Measurements from ENCODE around the gene OR4D10.
A peak's percentile ranks its signal among the peaks of the same experiment; 100 is the strongest.
"Not testable (repeated sequence)": the region's sequence is repeated elsewhere in the genome, so short reads cannot be mapped to it uniquely, and the experiment has no call there.

OR4D10 gene

DNA sequence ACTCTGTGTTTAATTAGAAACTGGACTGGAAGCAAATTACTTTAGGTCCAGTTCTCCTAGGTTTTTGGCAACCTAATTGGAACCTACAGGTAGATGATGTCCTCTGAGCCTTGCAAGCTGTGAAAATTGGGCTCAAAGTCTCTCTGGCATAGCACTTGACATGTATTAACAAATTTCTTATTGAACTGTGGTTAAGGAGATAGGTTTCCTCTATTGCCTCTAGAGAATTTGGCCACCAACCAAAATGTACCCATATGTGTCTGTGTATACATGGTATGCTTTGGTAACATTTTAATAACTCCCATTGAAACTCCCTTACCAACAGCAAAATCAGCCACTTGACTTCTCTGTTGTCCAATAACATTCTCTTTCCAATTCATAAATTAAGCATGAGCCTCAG, at the start of gene OR4D10:
TSS of gene OR4D10 (plus strand) at position 301 of the 400 bp plus-strand sequence. CDS start 4,115 bp downstream, outside the sequence.
- no peak for DNase-seq (ENCODE audit: low spot score)

DNA sequence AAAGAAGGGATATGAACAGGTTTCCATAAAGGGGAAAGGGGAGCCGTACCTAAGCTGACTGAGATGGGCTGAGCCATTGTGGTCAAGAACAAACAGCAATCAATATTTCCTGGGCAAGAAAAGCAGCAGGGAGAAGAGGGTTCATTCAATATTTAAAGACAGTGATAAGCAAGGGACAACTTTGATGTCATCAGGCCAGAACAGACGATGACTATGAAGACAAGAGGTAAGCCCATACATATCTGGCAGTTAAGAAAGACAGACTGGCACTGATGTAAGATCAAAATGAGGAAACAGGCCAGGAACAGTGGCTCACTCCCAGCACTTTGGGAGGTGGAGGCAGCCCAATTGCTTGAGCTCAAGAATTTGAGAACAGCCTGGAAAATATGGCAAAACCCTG, 49.3 kb upstream of the OR4D10 start:
- no peak for DNase-seq (ENCODE audit: low spot score)

DNA sequence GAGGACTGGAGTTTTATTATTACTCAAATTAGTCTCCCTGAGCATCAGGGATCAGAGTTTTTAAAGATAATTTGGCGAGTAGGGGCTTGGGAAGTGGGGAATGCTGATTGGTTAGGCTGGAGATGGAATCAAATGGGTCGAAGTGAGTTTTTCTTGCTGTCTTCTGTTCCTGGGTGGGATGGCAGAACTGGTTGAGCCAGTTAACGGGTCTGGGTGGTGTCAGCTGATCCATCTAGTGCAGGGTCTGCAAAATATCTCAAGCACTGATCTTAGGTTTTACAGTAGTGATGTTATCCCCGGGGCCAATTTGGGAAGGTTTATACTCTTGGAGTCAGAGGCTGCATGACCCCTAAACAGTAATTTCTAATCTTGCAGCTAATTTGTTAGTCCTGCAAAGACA, 48.0 kb upstream of the OR4D10 start:
- no peak for DNase-seq (ENCODE audit: low spot score)

DNA sequence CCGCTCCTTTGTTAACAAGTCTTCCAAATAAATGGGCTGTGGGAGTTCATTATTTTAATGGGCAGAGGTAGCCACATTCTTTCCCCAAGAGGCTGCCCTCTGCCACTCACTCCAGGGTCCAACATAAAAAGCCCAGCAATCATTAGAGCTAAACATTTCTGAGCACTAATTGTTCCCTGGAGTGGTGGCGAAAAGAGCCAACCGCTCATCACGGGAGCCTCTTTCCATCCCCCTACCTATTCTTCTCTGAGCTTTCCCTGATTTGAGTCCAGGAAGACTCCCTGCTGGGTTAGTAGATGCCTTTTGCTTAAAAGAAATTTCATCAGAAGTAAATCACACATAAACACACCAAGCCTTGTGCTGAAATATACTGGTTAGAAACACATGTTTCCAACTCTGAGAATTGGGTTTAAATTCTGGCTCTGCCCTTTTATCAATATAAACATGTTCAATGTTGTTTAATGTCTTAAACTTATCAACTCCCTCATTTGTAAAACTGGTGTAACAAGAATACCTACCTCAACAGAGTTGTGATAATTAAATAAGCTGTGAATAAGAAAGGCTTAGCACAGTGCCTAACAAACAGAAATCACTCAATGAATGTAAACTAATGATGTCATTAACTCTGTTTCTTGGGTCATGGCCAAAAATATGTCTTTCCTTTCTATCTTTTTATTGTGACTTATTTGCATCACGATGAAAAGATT, 46.6 kb upstream of the OR4D10 start, which contains the start of gene OR5A2:
TSS of gene OR5A2 (minus strand) at position 53 of the 707 bp plus-strand sequence. CDS start 3,460 bp downstream, outside the sequence.
- no peak for DNase-seq (ENCODE audit: low spot score)

DNA sequence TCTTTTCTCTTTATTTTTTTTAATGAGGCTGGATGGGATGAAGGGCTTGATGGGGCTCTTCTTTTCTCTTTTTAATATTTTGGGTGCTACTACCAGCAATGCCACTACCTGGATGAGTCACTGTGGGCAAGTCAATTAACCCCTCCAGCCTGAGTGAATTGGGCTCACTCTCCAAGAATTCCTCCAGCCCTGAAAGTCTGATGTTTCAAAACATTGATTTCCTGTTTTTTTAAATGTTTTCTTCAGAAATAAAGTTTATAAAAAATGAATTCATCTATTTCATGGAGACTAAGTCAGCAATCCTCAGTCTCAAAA, 46.1 kb upstream of the OR4D10 start:
- DNase-seq (ENCODE audit: low spot score): no peak

DNA sequence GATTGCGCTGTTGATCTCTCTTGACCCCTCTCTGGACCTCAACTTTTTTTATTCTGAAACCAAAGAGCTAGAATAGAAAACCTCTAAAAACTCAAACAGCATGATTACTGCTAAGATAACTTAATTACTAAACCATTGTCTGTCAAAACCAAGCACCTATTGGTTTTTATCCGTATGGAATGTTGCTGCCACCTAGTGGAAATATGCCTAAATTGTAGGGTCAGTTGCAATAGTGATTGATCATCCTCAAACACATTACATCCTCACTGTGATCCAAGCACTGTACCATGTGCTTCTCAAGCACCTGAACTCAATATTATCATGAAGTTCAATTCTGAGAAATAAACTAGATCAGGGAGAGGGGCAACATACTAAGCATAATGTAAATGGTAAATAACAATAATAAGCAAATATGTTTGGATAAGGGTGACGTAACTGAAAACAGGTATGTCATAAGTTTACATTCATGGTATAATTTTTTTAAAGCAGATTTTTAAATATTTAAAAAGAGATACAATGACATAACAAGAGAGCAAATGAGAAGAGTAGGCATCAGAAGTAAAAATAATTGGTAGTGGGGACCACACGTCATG, 43.1 kb upstream of the OR4D10 start:
- peak; percentile 66 for DNase-seq (ENCODE audit: low spot score)

DNA sequence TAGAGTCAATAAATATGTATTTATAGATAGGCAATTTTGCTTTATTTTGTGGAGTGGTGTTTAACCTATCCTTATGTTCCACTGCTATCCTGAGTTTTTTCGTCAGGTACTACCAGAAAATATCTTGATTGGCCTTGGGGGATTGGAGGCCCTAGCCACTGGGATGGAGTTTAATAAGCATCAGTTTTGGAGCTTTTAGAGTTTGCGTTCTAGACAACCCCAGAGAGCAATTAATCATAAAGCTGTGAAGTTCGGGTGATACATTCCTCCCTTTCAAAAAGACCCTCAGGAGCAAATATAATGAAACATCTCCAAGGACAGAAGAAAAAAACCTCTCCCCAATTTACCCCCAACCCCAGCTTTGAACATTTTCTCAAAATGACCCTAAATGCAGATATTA, 36.9 kb upstream of the OR4D10 start, which contains the start of gene OR5A1:
TSS of gene OR5A1 (plus strand) at position 301 of the 400 bp plus-strand sequence. CDS start 6,700 bp downstream, outside the sequence.
- no peak for DNase-seq (ENCODE audit: low spot score)

DNA sequence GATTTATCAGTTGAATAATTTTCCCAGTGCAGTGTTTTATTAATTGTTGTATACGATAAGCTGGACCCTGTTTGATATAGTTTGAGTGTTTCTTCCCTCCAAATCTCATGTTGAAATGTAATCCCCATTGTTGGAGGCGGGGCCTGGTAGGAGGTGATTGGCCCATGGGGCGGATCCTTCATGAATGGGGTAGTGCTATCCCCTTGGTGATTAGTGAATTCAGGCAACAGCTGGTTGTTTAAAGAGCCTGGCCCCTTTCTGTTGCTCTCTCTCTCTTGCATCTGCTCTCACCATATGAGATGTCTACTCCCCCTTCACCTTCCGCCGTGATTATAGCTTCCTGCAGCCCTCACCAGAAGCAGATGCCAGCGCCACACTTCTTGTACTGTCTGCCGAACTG, 35.3 kb upstream of the OR4D10 start:
- no peak for DNase-seq (ENCODE audit: low spot score)

DNA sequence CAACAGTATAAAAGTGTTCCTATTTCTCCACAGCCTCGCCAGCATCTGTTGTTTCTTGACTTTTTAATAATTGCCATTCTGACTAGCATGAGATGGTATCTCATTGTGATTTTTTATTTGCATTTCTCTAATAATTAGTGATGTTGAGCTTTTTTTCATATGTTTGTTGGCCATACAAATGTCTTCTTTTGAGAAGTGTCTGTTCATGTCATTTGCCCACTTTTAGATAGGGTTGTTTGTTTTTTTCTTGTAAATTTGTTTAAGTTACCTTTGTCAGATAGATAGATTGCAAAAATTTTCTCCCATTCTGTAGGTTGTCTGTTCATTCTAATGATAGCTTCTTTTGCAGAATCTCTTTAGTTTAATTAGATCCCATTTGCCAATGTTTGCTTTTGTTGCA, 27.5 kb upstream of the OR4D10 start:
- DNase-seq (ENCODE audit: low spot score): not testable (repeated sequence)

DNA sequence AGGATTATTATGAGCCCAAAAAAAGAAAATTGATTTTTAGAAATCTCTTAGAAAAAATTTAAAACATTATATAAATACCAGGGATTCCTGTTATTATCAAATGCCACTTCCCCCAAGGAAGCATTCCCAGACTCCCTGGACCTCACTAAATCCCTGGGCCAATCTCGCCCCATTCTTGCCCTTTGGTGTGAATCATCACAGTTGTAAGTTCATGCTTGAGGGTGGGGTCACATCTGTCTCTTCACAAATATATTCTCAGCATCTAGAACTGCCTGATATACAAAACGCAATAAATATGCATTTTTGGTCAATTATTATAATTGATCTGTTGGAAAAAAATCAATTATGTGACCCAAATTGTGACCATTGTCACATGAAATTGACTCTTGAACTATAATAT, 24.6 kb upstream of the OR4D10 start:
- no peak for DNase-seq (ENCODE audit: low spot score)

DNA sequence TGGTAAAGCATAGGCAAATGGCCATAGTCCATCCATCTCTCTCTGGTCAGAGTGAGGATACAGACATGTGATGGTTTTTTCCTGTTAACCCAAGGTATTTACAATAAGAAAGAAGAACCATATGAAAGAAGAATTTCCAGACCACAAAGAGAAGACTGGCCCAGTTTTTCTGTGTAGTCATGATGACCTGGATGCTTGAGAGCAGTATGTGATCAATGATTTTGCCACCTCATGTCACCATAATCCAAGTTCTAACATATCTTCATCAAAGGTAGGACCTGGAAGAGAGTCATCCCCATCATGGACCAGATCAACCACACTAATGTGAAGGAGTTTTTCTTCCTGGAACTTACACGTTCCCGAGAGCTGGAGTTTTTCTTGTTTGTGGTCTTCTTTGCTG, 16.5 kb upstream of the OR4D10 start, which contains the start of gene OR4D6:
TSS of gene OR4D6 (plus strand) at position 301 of the 400 bp plus-strand sequence. CDS start at position 301, 0 bp downstream.
- DNase-seq (ENCODE audit: low spot score): no peak

DNA sequence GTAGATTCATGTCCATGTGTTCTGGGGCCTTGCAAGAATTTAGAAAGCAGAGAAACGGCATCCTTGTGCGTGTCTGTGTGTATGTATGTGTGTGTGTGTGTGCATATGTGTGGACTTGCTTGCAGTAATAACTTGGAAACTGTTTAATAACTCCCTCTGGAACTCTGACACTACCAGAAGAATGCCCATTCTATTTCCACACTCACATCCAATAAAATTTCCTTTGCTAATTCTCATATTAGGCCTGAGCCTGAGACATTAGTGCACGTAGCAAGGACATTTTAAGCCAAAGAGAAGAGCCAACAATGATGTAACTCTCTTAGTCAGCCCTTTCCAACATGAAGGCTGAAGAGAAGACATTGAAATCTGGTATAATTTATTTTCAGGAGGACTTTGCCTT, 13.2 kb upstream of the OR4D10 start:
- DNase-seq (ENCODE audit: low spot score): no peak

DNA sequence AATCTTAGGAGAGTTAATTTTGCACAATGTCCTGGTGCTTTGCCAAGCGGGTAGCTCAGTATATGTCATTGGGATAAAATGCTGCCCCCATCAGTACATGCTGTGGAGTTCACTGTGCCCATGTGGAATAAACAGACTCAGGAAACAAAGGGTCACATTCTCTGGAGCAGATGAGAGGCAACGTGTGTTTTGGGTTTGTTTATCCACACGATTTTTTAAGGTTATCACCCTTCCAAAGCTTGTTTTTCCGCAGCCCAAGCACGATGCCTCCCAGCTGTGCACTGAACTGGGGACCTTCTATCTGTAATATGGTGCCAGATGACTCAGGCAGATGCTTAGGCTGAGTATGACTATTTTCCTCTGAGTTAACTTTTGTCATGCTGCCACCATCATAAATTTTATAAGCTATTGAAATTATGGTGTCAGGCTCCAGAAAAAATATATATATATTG, 9.9 kb upstream of the OR4D10 start:
- no peak for DNase-seq (ENCODE audit: low spot score)

DNA sequence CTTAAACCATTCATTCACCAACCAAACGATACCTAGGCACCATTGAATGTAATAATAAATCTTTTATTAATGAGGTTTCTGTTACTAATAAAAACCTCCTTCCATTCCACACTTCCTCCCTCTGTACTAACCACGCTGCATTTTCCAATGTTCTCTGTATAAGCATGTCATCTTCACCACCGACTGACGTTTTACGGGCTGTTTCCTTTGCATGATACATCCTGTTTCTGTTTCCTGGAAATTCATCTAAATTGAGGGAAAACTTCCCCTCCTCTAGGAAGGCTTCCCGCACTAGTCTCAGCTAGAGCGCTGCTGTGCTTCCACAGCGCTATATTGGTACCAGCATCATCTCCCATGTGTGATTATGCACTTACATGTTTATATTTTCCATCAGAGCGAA, 2.1 kb downstream of the OR4D10 start:
- no peak for DNase-seq (ENCODE audit: low spot score)

DNA sequence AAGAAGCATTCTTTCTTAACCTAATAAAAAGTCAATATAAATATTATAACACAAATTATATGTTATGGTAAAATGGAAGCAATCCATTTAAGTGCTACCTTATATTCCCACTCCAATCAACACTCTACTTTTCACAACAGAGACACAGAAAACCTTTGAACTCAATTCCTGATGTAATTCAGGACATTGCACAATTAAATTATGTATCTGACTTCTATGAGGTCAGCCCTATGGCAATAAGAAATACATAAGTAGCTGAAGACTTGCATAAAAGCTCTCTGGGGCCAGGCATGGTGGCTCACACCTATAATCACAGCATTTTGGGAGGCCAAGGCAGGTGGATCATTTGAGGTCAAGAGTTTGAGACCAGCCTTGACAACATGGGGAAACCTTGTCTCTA, 6.8 kb downstream of the OR4D10 start:
- no peak for DNase-seq (ENCODE audit: low spot score)

DNA sequence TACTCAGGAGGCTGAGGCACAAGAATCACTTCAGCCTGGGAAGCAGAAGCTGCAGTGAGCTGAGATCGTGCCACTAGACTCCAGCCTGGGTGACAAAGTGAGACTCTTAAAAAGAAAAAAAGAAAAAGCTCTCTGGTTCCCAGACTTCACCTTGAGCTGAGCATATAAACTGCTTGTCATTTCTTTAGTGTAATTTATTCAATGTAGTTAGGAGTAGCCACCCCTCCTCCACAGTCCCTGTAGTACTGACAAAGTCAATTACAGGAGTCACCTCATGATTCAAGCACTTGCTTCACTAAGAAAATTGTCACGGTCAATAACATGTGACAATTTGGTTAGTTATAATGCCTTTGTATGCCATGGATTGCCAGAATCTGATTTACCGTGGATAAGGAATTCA, 7.2 kb downstream of the OR4D10 start:
- no peak for DNase-seq (ENCODE audit: low spot score)

DNA sequence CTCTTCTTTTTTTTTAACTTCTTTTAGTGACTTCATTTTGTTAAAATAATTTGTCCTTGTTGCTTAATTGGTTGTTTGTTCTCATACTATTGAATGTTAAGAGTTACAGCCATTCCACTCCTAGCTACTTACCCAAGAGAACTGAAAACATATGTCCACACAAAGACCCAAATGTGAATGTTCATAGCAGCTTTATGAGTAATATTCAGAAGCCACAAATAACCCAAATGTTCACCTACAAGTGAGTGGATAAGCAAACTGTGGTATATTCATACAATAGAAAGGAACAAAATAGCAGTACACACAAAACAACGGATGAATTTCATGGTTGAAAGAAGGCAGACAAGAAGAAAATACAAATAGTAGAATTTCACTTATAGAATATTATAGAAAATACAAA, 28.8 kb downstream of the OR4D10 start:
- no peak for DNase-seq (ENCODE audit: low spot score)

DNA sequence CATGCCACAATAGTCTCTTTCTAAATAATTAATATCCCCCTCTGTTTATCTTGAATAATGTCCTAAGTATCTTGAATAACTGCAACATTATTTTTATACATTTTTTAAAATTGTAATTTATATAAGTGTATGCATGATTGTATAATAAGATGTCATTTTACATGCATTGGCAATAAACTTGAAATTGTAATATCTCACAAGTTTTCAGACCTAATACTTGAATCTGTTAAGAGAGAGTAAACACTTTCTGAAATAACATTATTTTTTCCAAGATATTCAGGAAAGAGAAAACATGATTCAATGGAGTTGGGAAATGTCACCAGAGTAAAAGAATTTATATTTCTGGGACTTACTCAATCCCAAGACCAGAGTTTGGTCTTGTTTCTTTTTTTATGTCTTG, 30.2 kb downstream of the OR4D10 start, which contains the start of gene OR4D11:
TSS of gene OR4D11 (plus strand) at position 301 of the 400 bp plus-strand sequence. CDS start at position 301, 0 bp downstream.
- DNase-seq (ENCODE audit: low spot score): no peak

DNA sequence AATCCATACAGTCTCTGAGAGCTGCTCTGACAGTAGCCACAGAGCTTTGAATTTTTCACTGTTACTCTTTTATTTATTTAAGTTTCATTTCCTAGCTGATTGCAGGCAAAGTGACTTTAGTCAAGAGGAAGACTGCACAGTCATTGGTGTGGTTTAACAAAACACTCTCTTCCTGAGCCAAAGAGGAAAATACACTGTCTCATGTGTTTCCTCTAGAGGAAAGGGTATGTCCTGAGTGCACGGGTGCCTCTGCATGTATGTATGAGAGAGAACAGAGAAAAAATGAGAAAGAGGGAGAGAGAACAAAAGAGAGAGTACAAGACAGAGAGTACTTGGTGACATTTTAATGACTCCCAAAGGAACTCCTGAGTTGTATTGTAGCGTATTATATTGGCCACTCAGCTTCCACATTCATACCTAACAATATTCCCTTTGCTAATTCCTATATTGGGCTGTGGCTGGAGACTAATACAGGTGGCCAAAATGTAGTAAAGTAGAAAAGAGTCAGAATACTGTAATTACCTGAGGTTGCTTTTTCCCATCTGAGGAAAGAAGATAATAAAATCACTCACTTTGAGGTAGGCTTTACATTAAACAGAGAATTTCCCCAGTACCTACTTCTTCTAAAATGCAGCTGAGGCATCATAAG, 38.0 kb downstream of the OR4D10 start, which contains the start of gene OR4D9:
TSS of gene OR4D9 (plus strand) at position 599 of the 649 bp plus-strand sequence. CDS start 3,374 bp downstream, outside the sequence.
- DNase-seq (ENCODE audit: low spot score): no peak

DNA sequence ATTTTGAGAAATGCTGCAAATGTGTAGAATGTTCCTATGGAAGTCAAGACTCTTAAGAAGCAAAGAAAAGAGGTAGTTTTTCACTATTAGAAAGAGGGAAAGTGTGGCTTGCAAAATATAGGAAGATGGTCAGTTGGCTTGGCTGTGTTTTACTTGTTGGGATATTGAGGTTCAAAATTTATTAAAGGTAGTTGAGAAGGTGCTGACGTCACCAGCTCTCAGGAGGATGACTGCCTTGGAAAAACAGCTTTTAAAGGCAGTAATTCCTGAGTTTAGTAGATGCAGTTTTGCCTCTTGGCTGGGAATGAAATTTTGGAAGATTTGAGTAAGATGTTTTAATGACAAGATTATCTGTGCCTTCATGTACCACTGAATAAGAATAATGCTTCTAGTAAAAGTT, 38.6 kb downstream of the OR4D10 start:
- DNase-seq (ENCODE audit: low spot score): no peak

DNA sequence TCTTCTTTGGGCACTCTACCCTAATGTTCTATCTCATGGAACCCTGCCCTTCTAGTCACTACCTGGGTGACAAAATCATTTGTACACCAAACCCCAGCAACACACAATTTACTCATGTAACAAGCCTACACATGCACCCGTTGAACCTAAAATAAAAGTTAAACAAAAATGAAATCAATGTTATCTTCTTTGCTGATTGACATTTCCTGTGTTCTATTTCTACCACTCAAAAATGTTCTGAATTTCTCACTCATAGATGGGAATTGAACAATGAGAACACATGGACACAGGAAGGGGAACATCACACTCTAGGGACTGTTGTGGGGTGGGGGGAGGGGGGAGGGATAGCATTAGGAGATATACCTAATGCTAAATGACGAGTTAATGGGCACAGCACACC, 47.0 kb downstream of the OR4D10 start:
- DNase-seq (ENCODE audit: low spot score): not testable (repeated sequence)

DNA sequence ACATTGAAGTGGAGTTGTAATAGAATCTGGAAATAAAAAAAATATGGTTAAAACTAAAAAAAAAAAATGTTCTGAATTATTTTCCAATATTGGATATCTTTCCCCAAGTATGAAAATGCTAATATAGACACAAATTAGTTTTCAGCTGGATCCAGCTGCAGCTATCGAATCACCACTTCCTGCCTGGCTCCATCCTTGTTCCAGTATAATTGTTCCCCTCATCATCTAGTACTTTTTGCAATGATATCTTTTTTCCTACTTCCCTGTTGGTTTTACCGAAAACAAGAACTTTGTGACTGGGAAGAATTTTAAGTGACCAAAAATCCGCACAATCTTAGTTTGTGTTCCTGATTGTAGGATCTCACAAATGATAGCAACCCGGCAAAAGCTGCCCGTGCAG, 47.6 kb downstream of the OR4D10 start:
- no peak for DNase-seq (ENCODE audit: low spot score)

DNA sequence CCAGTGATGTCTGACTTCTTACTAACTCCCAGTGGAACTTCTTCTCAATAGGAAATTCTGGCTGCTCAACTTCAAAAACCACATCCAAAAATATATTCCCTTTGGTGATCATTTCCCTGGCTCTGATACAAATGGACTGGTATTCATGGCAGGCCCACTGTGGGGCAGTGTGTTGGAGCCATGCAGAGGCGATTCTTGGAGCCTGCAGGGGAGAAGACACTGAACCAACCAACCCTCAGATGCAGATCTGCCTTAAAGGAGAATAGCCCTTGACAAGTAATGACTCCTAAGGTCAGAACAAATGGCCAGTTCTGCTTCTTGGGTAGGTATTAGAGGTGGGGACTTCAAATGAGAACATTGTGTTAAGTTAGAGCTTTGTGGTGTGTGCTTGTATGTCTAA, 50.4 kb downstream of the OR4D10 start:
- no peak for DNase-seq (ENCODE audit: low spot score)

All from CD4-positive, alpha-beta T cell treated with Interleukin-2 at 100 ng/mL for 4 hours (primary cell).